Measurements from ENCODE around the gene TSC22D4.

The TSC22D4 gene

DNA sequence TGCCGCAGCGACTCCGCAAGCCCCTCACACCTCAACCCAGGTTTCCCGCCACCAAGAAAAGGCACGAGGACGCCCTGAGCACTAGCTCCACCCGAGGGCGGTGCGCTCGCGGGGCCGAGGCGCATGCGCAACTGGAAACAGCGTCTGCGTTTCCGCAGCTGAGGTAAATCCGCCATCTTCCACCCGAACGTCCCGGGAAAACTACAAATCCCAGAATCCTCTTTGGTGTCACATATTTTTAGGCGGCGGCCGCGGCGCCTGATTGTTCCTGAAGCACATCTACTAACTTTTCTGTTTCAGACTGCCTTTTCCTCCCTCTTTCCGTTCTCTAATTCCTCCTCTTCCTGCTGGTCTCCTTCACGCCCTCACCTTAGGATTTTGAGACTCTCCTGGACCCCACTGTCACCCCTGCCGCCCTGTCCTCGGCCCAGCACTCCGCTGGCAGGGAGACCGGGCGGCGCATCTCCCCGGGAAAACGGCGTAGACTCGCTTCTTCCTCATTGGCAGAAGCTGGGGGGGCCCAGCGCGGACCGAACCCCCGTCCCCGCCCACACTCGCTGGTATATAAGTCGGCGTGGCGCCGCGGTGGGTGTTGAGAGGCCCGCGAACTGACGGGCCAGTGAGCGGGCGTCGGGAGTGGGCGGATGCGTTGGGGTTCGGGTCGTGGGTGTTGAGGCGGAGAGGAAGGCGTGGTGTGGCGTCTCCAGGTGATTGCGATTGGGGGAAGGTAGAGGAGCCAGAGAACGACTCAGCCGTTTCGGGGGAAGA, 50.6 kb downstream of the TSC22D4 start, which contains the start of gene ZCWPW1:
Gene ZCWPW1 (minus strand): TSS at position 505 of the 768 bp plus-strand sequence. CDS start 8,054 bp downstream, outside the sequence.
- DNase-seq (ENCODE audit: low read depth) = peak; percentile 79

DNA sequence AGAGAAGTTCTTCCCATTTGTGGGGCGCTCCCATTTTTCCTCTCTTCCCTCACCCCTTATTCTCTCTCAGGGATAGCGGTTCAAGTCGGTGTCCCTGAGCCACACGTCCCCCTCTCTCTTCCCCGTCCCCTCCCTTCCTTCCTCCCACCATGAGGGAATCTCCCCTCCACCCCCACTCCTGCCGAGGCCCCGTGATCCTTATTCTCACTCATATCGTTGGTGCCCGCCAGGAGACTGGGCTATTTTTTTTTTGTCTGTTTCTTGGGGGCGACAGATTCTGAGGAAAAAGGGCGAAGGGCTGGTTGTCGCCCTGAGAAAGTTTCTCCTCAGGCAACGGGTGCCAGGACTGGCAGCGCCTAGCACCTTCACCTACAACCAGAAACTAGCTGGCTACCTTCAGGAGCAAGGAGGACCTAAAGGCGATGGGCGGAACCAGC, 51.2 kb downstream of the TSC22D4 start:
- DNase-seq (ENCODE audit: low read depth) = no peak

DNA sequence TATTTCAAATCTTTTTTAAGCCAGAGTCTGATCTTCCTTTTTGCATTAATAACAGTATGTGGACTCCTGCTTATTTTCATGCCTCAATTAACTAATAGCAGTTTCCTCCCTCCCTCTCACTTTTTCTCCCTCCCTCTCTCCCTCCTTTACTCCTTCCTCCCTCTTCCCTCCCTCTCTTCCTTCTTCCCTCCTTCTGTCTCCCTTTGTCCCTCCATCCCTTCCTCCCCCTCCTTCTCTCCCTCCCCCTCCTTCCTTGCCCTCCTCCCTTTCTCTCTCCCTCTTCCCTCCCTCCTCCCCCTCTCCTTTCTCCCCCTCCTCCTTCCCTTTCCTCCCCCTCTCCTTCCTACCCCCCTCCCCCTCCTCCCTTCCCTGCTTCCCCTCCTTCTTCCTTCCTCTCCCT, 52.5 kb downstream of the TSC22D4 start:
- DNase-seq (ENCODE audit: low read depth) = no peak

DNA sequence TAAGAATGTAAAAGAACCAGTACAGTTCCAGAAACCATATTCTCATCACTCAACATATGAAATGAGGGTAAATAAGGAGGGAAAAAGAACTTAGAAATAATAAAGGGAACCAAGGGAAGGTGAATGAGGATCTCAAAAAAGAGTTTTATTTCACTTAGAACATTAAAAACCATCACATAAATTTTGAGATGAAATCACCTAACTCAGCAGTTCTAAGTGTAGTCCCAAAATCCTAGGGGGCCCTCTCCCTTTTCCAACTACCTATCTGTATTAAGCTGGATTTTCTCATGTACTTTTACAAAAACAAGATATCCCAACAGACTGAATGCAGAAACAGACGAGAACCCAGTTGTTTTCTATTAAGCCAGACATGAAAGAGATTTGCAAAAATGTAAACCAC, 53.7 kb downstream of the TSC22D4 start:
- no peak for DNase-seq (ENCODE audit: low read depth)

DNA sequence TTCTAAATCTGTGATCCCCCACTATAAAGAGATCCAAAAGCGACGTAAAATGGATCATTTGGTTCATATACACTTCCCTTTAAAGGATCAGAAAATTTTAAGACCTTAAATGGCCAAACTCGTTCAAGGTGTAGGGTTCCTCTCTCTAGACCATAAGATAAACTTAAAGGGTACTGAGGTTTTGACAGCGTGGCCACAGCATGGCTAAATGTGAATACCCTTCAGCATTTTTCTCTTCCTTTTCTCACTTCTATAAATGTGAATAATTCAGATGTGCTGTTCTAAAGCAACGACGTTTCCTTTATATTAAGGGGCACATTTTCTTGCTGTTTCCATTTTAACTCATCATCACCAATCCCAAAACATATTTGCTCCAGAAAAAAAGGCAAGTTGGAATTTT, 55.7 kb downstream of the TSC22D4 start:
- no peak for DNase-seq (ENCODE audit: low read depth)

DNA sequence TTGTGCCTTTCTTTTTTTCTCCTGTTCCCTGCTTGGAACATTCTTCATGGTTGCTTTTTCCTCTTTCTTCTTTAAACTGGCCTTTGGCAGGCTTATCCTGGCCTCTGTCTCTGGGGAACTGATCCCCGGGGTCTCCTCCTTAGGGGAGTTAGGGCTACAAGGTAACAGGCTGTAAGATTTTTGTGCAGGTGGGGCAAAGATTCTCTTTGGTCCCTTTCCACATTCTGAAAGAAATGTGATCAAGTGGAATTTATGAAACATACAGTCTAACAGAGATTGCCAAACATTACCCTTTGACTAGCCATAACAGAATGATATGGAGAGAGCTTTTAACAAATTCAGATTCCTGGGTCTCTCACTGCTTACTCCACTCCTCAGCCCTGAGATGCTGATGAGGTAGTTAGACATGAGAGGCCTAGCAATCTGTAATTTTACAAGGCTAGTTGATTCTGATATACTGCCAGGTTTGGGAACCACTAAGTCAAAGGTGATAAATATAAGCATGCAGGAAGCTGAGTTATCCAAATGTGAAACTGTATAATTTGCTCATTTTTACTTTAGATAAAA, 59.3 kb downstream of the TSC22D4 start:
- DNase-seq (ENCODE audit: low read depth) = no peak

- no peak for DNase-seq (ENCODE audit: low read depth)
These were observed 59.9 kb downstream of the TSC22D4 start for GRCh38 chr7:100418930-100419659.

Measured in GM04503 (cell line).